SK-N-MC (cell line): ENCODE results near the gene AFF3.

Source experiments
- EZH2 ChIP-seq: fragments of 200-600 bp; sonication (generic); IDR thresholded peaks from one replicate; pipeline ENCODE4 v1.6.1; 2017; ENCODE audit warnings: antibody characterized with exemption
- FOXP2 ChIP-seq: optimal IDR thresholded peaks from 2 replicates; pipeline ENCODE3; 2011; ENCODE audit warnings: mild to moderate bottlenecking, moderate library complexity; ENCODE audit not compliant: insufficient read depth; ENCODE audit errors: extremely low read length, control extremely low read depth
- POLR2AphosphoS5 ChIP-seq: IDR thresholded peaks from 2 replicates; pipeline ENCODE4 v1.6.1; 2012; ENCODE audit warnings: mild to moderate bottlenecking, low read depth, low read length, borderline replicate concordance

GRCh38 chr2:100033976-100034375, 108.4 kb downstream of the AFF3 start:
- TF ChIP-seq EZH2 (no peak), POLR2AphosphoS5 (no peak), FOXP2 (no peak)
